Measurements from ENCODE around the gene EDIL3. TPM values are rescaled to one million over a fixed set of nuclear protein-coding genes. Genes with fewer than 3 reads are reported as not detected.
"Not testable (repeated sequence)": the region's sequence is repeated elsewhere in the genome, so short reads cannot be mapped to it uniquely, and the experiment has no call there.

EDIL3 gene
- polyA plus RNA-seq, 1 donor, result 13.2 TPM

DNA sequence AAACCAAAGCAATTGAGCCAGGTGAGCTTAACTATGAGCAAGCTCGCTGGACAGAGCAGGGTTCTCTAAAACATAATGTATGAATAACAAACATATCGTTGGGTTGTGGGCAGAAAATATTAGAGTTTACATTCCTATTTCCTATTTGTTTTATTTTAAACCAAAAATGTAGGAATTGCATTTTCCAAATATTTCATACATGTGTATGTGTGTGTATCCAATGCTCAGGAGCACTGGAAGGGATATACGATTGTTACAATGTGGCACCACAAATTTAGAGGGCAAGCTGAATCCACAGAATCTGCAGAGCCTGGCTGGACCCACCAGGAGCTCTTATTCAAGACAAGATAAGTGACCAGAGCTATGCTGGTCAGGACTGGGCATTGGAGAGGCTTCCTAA is 338.7 kb downstream of the EDIL3 start:
- no peak for DNase-seq

DNA sequence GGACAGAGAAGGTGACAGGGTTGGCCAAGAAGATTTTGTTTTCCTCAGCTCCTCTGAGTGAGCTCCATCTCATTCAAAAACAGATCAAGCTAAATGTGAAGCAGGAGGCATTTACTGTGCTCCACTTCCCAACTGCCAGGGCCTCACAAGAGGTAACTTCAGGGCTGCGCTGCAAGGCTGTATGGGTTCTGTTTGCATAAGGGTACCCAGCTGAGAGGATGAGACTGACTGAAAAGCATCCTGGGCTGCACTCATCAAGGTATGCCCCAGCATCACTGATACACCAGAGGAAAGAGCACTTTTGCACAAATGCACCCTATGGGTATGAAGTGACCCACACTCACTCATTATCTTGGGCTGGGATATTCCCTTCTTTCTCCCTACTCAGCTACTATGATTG is 347.8 kb downstream of the EDIL3 start:
- DNase-seq, result no peak

DNA sequence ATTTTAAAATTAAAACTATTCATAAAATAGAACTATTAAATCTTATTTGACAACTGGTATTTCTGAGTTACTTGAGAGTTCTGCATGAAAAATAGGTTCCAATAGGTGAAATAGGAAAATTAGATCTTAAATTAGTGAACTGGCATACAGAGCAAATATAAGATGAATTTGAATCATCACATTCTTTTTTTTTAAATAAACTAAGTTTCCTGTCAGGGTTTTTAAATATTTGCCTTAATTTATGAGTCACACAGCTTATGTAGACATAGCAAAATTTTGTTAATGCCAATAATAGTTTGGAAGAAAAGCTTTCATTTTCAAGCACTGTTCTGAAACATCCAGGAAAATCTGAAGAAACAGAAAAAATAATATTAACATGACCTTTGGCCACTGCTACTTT is 352.4 kb downstream of the EDIL3 start:
- no peak for DNase-seq

DNA sequence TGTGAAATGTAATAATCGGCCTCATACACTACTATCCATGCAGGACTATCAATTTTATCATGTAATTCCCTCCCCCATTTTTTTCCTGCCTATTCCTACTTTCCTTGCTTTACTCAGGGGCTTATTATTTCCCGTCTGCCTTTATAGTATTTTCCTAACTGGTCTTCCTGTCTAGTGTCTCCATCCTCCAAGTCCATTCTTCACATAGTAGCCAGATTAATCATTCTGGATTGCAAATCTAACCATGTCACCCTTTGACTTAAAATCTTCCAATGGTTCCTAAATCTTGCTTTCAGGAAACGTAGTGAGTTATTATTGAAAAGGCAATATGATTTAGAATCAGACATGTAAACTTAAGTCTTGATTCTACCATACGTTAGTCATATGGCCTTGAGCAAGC is 356.6 kb downstream of the EDIL3 start:
- DNase-seq, result no peak

DNA sequence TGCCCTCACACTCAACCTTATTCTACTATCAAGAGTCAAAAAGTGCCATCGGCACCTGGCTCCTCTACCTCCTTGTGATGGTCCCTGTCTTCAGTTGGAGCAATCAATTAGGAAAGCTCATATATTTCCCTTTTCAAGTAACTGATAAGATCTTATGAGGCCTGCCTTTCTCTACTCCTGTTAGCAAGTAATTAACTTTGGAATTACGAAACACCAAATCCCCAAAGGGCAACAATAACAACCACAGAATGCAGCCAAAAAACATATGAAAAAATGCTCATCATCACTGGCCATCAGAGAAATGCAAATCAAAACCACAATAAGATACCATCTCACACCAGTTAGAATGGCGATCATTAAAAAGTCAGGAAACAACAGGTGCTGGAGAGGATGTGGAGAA is 366.2 kb downstream of the EDIL3 start:
- DNase-seq, result not testable (repeated sequence)

DNA sequence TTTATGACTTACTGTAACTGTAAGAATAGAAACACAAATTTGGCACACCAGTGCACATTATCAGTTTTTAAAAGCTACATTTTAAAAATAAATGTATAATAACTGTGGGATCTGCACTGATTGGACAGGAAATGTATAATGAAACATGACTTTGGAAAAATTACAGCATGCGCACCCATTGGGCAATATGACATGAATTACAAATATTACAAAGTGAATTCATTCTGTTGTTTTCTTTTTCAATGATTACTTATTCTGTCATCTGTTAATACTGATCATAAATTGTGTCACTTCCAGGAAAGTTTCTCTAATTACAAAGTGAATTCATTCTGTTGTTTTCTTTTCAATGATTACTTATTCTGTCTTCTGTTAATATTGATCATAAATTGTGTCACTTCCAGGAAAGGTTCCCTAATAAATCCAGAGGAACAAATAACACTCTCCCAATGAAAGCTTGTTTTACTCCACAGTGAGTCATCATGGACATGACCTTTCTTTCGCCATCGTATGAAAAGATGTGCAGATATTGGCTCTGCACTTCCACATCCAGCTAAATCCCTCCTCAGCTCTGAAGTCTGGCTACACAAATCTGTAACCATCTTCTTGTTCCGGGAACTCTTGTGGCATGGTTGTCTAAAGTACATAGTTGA is 367.0 kb downstream of the EDIL3 start:
- DNase-seq, result no peak

DNA sequence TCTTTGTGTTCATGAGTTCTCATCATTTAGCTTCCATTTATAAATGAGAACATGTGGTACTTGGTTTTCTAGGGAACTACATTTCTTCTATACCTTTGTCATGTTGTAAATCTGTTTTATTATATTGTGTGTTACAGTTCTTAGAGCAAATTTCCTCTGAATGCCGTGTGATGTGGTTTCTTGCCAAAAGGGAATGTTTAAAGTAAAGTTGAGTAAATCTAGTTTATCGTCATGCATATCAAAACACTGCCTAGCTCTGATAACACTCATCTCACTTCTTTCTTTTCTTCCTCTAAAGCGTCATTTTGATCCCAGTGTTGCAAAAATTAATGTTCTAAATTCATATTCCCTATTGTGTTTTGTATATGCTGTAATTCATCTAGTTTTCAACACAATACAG is 368.6 kb downstream of the EDIL3 start:
- DNase-seq, result no peak

DNA sequence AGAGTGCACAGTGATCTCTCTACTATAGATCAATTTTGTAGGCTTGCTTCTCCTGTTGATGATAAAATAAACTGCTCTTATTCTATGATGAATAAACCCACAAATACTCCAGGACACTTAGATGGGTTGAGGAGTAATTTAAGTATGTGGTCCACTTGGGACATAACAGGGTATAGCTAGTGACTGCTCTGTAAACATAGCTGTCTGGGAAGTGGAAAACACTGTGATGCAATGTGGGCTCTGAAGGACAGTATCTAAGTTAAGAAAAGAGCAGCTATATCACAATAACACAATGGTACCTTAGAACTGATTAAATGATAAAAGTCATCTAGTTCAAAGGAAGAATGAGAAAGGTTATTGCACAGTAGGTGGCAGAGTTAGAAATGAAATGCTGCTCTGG is 369.7 kb downstream of the EDIL3 start:
- no peak for DNase-seq

DNA sequence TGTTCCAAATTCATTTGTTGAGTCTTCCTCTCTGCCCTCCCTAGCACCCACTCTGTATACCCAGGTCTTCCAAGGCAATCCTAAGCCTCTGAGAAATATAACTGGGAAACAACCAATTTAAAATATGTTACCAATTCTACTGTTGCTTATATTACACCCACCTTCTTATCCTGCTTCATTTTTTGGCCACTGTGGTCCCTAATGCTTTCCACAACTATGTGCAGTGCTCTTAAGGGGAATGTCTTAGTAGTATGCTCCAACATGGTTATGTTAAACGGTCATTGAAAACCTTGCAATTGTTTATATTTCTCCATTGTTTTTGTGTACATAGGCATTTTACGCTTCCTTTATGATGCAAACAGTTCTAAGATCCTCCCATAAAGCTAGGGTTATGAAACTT is 390.9 kb downstream of the EDIL3 start:
- DNase-seq, result no peak

DNA sequence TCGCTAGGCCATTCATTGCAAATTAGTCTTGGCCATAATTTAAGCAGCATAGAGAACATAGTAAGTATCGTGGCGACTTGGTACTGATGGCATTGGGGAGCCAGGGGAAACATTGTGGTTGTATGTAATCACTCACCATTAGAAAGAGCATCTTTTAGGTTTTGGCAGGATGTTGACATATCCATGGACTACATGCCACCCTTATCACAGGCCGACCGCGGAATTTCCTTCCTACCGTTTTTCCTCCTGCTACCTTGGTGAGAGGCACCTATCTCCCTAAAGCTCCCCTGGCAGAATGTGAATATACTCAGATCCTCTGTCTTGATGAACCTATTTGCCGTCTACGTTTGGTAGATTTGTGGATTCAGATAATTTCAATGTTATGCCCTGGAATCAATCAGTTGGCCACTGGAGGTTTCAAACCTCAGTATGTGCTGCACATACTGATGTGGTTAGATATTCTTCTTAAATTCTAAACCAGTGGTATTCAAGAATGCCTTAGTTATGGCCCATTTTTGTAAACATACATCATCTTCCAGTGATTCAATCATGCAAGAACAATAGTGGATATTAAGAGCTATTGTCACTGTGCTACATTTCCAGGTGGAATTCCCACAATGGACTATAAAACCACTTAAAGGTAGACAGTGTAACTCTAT is 393.0 kb downstream of the EDIL3 start:
- DNase-seq, result no peak

DNA sequence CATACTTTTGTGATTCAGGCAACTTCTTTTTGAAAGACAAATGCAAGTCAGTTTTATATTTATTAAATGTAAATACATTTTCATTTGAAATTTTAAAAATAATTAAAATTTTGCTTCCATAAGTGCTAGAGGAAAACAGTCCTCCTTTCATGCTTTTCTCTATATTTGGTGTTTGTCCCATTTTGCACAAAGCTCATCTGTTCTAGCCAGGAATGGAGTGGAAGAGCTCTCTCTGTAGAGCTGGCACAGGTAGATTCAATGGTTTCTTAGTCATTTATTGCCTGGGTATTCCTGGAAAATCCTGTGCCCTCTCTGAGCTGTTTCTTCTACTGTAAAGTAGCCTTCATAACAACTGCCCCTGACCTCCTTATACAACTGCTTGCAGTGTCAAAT is 396.4 kb downstream of the EDIL3 start:
- no peak for DNase-seq

DNA sequence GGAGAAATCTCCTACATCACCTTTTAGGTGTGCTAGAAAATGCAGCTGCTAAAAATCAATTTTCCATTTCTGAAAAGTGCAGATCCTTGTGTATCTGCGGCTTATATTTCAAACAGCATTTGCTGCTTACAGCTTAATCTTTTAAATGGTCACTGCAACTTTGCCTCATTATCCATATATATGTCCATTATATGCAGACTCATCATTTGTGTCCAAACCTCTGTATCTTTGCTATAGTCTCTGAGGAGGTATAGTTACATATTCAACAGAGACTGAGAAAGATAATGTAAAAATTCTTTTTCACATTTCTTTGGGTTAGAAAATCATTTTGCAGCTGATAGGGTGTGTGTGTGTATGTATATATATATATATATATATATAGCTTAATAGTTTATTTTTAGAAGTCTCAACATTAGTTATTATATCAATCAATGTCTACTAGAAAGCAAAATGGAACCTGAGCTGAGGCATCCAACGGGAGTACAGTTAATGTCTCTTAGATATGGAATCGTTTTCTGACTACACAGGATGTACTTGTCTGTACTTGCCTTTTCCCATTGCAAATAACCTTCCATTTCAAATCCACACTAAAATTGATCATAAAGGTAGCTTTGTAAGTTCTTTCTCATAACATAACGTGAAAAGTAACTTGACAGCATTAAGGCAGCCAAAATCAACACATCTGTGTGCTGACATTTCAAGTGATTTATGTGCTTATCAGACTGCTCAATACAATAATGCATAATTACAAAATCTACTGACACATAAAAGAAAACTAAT is 397.0 kb downstream of the EDIL3 start:
- DNase-seq, result no peak

DNA sequence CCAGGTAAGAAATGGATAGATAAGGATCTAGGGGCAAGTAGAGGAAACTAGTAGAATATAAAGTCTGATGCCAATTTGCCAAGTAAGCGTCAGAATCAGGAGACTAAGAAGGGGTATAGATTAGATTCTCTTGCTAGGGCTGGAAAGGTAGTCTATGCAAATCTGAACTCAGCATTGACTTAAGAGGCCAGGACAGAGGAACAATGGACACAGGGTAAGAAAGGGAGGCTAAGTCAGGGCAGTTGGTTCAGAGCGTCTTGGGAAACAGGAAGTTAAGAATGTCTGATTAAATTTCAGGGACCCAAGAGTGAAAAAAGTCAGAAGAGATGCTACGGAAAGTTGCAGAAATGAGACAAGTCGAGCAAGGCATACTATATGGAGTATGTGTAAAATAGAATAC is 400.8 kb downstream of the EDIL3 start:
- no peak for DNase-seq

DNA sequence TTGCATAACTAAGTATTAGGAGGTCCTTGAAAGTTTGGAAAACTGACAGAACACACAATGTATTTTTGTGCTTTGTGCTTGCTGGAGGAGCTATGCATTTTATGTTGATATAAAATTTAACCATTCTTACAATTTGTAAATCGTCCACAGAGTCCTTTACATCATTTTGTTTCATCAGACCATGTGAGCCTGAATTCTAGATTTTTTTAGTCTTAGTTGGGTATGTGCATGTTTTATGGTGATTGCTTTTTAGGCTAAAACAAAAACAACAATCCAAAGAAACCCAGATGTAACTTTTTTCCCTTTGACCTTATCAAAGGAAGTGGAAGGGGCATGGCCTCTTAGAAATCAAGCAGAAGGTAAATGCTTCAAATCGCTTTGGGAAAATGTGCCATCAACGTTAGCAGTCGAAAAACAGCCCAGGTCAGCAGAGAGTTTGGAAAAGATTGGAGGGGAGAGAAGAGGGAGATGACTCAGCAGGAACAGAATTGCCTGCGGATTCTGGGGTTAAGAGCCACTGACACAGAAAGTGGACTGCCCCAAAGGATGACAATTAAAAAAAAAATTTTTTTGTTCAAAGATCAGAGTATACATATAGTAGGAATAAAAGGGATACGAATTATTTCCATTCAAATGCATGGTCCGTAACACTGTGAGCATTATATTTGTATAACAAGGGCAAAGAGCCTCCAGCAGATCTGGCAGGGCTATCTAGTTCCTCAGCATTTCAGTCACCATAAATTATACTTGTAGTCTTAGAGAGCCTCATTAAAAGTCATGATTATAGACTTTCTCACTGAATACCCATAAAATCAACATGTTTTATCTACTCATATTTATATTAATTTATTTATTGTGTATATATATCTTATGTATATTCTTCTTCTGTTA is 410.5 kb downstream of the EDIL3 start:
- DNase-seq, result no peak

DNA sequence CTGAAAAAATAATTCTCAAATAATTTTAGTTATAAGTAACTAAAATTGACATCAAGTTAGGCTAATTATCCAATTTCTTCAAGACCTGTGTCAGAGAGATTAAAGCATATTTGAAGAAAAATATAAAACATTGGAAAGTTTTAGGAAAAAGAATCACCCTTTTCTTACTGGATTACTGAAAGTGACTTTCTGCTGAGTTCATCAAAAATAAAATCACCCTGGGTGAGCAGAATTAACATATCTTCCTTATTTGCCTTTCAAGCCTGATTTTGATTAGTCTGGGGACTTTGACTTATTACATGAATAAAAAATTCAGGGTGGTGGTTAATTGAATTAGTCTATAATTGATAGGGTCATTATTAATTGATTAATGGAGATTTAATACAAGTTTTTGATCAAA is 411.8 kb downstream of the EDIL3 start:
- DNase-seq, result no peak

DNA sequence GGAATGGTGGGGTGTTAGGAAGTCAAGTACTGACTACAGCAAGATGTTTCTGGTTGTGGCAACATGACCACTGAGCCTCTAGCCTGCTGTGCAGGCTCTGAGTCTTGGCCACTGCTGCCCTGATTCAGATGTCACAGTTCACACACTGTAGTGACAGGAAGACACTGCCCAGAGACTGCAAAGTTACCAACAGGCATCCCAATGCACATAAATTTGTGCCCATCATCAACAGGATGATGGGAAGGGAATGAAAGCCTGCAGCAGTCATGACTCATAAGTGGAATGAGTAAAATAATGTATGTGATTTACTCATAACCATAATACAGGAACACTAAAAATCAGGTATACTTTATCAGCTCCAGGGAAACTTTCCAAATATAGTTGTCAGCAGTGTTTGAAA is 412.4 kb downstream of the EDIL3 start:
- no peak for DNase-seq

DNA sequence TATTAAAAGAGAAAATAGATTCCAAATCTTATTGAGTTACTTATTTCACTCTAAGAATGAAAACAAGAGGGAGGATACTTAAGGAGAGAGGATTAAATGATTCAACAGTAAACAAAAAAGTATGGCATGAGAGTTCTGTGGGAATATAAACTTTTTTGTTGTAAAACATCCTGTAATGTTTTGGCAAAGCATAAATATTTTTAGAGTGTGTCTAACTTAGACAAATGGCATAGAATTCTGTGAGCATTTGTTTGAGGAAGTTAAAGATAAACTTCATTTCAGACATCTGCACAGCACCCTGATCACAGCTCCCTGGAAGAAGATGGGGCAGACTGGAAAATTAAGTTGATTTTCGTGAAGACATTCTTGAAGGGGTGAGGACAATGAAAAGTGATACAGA is 417.3 kb downstream of the EDIL3 start:
- no peak for DNase-seq

DNA sequence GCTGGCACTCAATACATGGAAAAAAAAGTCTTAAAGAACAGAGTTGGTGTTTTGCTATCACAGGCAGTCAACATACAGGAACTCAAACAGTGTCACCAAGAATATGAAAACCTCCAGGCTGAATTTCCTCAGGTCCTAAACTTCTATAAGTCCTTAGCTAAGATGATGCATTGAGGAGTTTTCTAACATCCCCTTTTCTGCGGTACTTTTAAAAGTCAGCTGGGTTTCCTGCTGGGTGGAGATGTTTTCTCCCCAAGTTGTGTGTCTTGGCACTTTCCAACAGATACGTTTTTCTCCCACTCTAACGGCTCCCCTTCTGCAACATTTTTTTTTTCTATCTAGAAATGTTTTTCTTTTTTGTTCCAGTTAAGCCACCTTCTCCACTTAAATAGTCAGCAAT is 419.2 kb downstream of the EDIL3 start:
- DNase-seq, result no peak

DNA sequence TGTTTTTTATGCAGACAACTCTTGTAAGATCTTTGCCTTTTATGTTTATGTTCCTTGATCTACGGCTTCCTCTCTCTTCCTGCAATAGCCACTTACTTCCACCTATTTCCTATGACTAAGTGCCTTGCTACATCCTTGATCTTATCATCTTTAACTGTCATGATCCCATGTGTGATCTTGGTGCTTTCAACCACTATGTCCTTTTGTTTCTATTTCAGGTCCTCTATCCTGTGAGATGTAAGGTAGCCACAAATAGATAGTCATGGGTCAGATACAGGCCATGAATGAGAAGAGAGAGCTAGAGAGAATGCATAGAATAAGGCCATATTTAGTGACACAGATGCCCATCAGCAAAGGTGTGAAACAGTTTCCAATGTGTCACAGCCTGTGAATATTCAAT is 420.4 kb downstream of the EDIL3 start:
- no peak for DNase-seq

DNA sequence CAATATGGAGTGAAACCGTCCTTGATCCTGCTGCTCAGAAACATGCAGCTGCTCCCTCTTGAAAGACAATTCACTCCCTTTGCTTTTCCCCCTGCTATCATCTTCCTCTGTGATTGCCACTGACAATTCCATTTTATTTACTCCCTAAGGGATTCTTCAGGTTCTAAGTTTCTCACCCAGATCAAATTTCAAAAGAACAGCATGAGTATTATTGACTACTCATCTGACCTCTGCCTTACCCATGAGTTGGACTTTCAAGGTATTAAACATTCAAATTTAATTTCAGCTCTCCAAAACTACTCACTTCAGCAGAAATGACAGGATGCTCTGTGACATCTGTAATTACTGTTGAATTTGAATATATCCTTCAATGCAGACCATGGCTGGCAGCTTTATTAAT is 427.5 kb downstream of the EDIL3 start:
- DNase-seq, result no peak

DNA sequence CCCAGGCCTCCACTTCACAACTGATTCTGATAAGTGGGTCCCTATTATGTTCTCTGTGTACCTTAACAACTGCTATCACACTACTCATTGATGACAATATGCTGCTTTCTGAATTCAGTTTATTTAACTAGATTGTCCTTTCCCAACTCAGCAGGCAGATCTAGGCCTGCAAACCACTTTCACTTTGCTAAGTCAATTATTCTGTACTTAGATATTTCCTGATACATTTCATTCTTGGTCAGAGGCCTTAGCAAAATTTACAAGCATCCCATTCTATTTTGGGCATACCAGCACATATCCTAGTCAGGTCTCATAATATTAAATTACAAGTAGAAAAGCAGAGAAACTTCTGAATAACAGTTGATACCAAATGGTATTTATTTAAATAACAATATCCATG is 428.3 kb downstream of the EDIL3 start:
- no peak for DNase-seq

DNA sequence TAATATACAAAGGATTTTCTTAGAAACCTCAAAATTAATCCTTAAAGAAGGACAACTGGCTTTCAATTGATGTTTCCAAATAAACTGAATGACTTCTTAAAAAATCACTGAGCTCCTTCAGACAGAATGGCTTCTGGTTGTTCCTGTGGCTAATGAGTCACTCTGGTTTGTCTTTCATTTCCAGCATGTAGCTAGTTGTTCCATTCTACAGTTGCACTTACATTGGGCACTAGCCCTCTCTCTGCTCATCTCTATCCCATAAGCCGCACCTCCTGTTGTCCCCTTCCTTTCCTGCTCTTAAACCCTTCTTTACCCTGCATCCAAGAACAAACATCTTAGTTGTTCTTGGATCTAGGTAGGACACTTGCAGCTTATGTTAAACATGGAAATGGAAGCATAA is 428.8 kb downstream of the EDIL3 start:
- DNase-seq, result no peak

DNA sequence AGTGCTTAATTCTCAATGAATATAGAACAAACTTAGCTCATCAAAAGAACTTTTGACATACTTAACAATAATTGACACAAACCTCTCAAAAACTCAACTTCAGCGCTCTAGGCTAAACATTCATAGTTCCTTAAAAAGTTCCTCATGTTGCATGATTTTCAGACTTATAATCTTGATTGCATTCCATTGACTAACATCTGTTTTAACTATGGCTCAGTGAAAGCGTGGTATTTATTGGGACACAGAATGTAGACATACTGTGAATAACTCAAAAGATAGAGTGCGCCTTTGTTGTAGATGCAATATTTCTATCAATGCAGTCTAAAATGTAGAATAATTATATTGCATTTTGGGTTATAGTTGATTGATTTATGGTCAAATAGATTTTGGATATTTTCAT is 436.9 kb downstream of the EDIL3 start:
- DNase-seq, result no peak

All from hindlimb muscle (tissue), 1 donor.